Keratinocyte (primary cell): ENCODE results near the gene FAM124A. TPM values are rescaled to one million over a fixed set of nuclear protein-coding genes. Genes with fewer than 3 reads are reported as not detected.

Experiments used
- DNase-seq: peaks from one replicate; pipeline ENCODE4 v3.0.0-alpha.2; 2011; ENCODE audit warnings: low read depth, missing footprints, low spot score
- FAIRE-seq: peaks from 2 replicates; lab custom pipeline; 2011; peaks lifted over from hg19 to GRCh38; lab: Jason Lieb, UNC
- H2AFZ ChIP-seq: 2 replicates; pipeline ENCODE4 v1.6.0; 2012; ENCODE audit warnings: low read length, control low read depth, inconsistent platforms; ENCODE audit not compliant: control insufficient read depth
- H3K27ac ChIP-seq: 2 replicates; pipeline ENCODE4 v1.5.1; 2011; ENCODE audit warnings: low read length; ENCODE audit not compliant: control insufficient read depth, insufficient read depth
- H3K27me3 ChIP-seq: 3 replicates; pipeline ENCODE4 v1.6.0; 2011; ENCODE audit warnings: low read length; ENCODE audit not compliant: control insufficient read depth, insufficient read depth; ENCODE audit errors: extremely low read depth
- H3K36me3 ChIP-seq, 2 experiments: 2 replicates in 1 of 2; 3 replicates in 1 of 2; pipeline ENCODE4 v1.5.1; 2011; ENCODE audit warnings: low read length in 2 of 2, mild to moderate bottlenecking in 1 of 2; ENCODE audit not compliant: control insufficient read depth in 2 of 2, insufficient read depth in 2 of 2; ENCODE audit errors: extremely low read depth in 1 of 2
- H3K4me1 ChIP-seq: 3 replicates; pipeline ENCODE4 v1.5.1; 2011; ENCODE audit warnings: low read length; ENCODE audit not compliant: control insufficient read depth, insufficient read depth; ENCODE audit errors: extremely low read depth
- H3K4me2 ChIP-seq: 3 replicates; pipeline ENCODE4 v1.6.0; 2011; ENCODE audit warnings: low read depth, low read length; ENCODE audit not compliant: control insufficient read depth, insufficient read depth; ENCODE audit errors: extremely low read depth
- H3K4me3 ChIP-seq, 3 experiments: fragments of 200-600 bp in 1 of 3; sonication (generic) in 1 of 3; 2 replicates in 2 of 3; 3 replicates in 1 of 3; pipeline ENCODE4 v1.5.1; 2011 to 2016; ENCODE audit warnings: low read length in 3 of 3, mild to moderate bottlenecking in 3 of 3, control low read depth in 2 of 3, inconsistent platforms in 1 of 3, low read depth in 1 of 3, mixed read lengths in 1 of 3, mixed run types in 1 of 3, moderate library complexity in 1 of 3; ENCODE audit not compliant: control insufficient read depth in 2 of 3, insufficient read depth in 2 of 3; ENCODE audit errors: extremely low read depth in 1 of 3
- H3K79me2 ChIP-seq: 2 replicates; pipeline ENCODE4 v1.6.0; 2012; ENCODE audit warnings: low read length; ENCODE audit not compliant: control insufficient read depth, insufficient read depth
- H3K9ac ChIP-seq: 3 replicates; pipeline ENCODE4 v1.6.0; 2011; ENCODE audit warnings: low read length; ENCODE audit not compliant: control insufficient read depth, insufficient read depth; ENCODE audit errors: extremely low read depth
- H3K9me1 ChIP-seq: 3 replicates; pipeline ENCODE4 v1.6.0; 2011; ENCODE audit warnings: low read length; ENCODE audit not compliant: control insufficient read depth, insufficient read depth; ENCODE audit errors: extremely low read depth
- H3K9me3 ChIP-seq: 2 replicates; pipeline ENCODE4 v1.5.1; 2012; ENCODE audit warnings: low read depth, low read length; ENCODE audit not compliant: control insufficient read depth
- H4K20me1 ChIP-seq: 3 replicates; pipeline ENCODE4 v1.6.0; 2011; ENCODE audit warnings: low read length; ENCODE audit not compliant: control insufficient read depth, insufficient read depth; ENCODE audit errors: extremely low read depth
- EZH2 ChIP-seq: IDR thresholded peaks from one replicate; pipeline ENCODE4 v1.6.1; 2012; ENCODE audit warnings: inconsistent platforms, mild to moderate bottlenecking, low read length, moderate library complexity
- dilution Hi-C: fragments of 300-500 bp; cut with MboI; formaldehyde crosslinking; loops from one replicate; pipeline ENCODE4 v1.7.0; 2020; ENCODE audit warnings: low sequenced_read_pairs; ENCODE audit not compliant: extremely low pct_ligation_motif_present
- polyA plus RNA-seq, 5 experiments: library from polyadenylated mRNA; depleted of rRNA in 3 of 5; stranded (reverse) in 3 of 5; stranded (forward) in 1 of 5; unstranded in 1 of 5; fragments of >200 nt; gene quantifications; 1 replicate in 1 of 5; 2 replicates in 3 of 5; 3 replicates in 1 of 5; pipeline versions ENCODE4 v1.2.1 to v1.2.3, GENCODE V29; 2011 to 2012; ENCODE audit warnings: missing spikeins in 2 of 5, low read depth in 1 of 5, low replicate concordance in 1 of 5
- TF ChIP-seq, protein P1 (sequence below), 3 experiments: IDR thresholded peaks in 1 of 3; conservative IDR thresholded peaks in 1 of 3; optimal IDR thresholded peaks in 1 of 3; 2 replicates in 2 of 3; 3 replicates in 1 of 3; pipeline versions ENCODE3 to v1.5.1; 2011; ENCODE audit warnings: low read length in 3 of 3, mild to moderate bottlenecking in 3 of 3, moderate library complexity in 2 of 3, control low read depth in 1 of 3, inconsistent platforms in 1 of 3; ENCODE audit not compliant: insufficient read depth in 2 of 3; ENCODE audit errors: extremely low read depth in 1 of 3

The FAM124A gene
- polyA plus RNA-seq, 1 donor (not counting 4 experiments of a cell fraction or from before 2014, with no cell fraction given): 0.05 TPM

DNA sequence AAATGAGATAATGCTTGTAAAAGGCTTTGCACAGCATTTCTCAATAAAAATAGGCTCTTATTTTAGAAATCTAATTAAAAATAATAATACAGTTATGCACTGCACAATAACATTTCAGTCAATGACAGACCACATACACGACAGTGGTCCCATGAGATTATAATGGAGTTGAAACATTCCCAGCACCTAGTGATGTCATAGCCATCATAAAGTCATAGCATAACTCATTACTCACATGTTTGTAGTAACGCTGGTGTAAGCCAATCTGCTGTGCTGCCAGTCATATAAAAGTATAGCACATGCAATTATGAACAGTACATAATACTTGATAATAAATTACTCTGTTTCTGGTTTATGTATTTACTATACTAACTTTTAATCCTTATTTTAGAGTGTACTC, 104.6 kb downstream of the FAM124A start:
- Histone ChIP-seq H3K27me3 (no peaks in the 10 kb centered on the region), H3K4me2 (no peak overlapping the region), H3K9me1 (no peaks in the 10 kb centered on the region), H3K79me2 (no peaks in the 10 kb centered on the region), H3K9ac (no peak overlapping the region), H2AFZ (no peak overlapping the region), H3K4me1 (no peaks in the 10 kb centered on the region), H3K4me3 (no peak overlapping the region), H4K20me1 (no peaks in the 10 kb centered on the region), H3K36me3 (no peaks in the 10 kb centered on the region), H3K27ac (no peak overlapping the region), H3K9me3 (no peaks in the 10 kb centered on the region)
- dilution Hi-C loops: no loop called here
- DNase-seq: no peak
- TF ChIP-seq, protein P1, sequence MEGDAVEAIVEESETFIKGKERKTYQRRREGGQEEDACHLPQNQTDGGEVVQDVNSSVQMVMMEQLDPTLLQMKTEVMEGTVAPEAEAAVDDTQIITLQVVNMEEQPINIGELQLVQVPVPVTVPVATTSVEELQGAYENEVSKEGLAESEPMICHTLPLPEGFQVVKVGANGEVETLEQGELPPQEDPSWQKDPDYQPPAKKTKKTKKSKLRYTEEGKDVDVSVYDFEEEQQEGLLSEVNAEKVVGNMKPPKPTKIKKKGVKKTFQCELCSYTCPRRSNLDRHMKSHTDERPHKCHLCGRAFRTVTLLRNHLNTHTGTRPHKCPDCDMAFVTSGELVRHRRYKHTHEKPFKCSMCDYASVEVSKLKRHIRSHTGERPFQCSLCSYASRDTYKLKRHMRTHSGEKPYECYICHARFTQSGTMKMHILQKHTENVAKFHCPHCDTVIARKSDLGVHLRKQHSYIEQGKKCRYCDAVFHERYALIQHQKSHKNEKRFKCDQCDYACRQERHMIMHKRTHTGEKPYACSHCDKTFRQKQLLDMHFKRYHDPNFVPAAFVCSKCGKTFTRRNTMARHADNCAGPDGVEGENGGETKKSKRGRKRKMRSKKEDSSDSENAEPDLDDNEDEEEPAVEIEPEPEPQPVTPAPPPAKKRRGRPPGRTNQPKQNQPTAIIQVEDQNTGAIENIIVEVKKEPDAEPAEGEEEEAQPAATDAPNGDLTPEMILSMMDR (optimal IDR thresholded peaks at IDR 0.05 in 1 of 3, IDR thresholded peaks at IDR 0.05 in 1 of 3, conservative IDR thresholded peaks at IDR 0.05 in 1 of 3; ENCODE audit: extremely low read depth in 1 of 3, insufficient read depth in 2 of 3, low read length in 3 of 3): no peak
- TF ChIP-seq EZH2: no peak
- no peak for FAIRE-seq

DNA sequence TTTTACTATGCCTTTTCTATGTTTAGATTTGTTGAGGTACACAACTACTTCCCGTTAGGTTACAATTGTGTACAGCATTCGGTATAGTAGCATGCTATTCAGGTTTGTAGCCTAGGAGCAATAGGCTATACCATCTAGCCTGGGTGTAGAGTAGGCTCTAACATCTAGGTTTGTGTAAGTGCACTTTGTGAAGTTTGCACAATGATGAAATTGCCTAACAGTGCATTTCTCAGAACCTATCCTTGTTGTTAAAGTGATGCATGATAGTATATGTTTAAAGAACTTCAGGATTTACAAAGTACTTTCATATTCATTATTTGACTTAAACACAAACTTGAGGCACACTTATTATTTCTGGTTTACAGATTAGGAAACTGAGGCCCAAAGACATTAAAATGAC, 105.8 kb downstream of the FAM124A start:
- no peak overlapping the region for H2AFZ ChIP-seq
- FAIRE-seq (no peak), DNase-seq (no peak)
- no peaks in the 10 kb centered on the region for H3K9me1 ChIP-seq
- H3K27me3 ChIP-seq: no peaks in the 10 kb centered on the region
- no peaks in the 10 kb centered on the region for H3K4me1 ChIP-seq
- no peak overlapping the region for H3K4me2 ChIP-seq
- H4K20me1 ChIP-seq: no peaks in the 10 kb centered on the region
- dilution Hi-C loops: no loop called here
- H3K9me3 ChIP-seq: no peaks in the 10 kb centered on the region
- TF ChIP-seq, protein P1 (optimal IDR thresholded peaks at IDR 0.05 in 1 of 3, IDR thresholded peaks at IDR 0.05 in 1 of 3, conservative IDR thresholded peaks at IDR 0.05 in 1 of 3; ENCODE audit: extremely low read depth in 1 of 3, insufficient read depth in 2 of 3, low read length in 3 of 3): no peak
- no peak for TF ChIP-seq EZH2
- H3K79me2 ChIP-seq: no peaks in the 10 kb centered on the region
- no peaks in the 10 kb centered on the region for H3K36me3 ChIP-seq
- no peak overlapping the region for H3K9ac ChIP-seq
- no peak overlapping the region for H3K4me3 ChIP-seq
- no peak overlapping the region for H3K27ac ChIP-seq
